Neuronal stem cell (in vitro differentiated cells): ENCODE data around the gene EVI5L.
A peak's percentile ranks its signal among the peaks of the same experiment; 100 is the strongest.

Experiments used
- DNase-seq: peaks from one replicate; pipeline ENCODE4 v3.0.0-alpha.2; 2013; ENCODE audit warnings: low spot score
- H2AFZ ChIP-seq: one replicate; pipeline ENCODE4 v1.6.1; 2013; ENCODE audit warnings: mild to moderate bottlenecking, low read length, inconsistent platforms
- H2AK5ac ChIP-seq: 2 replicates; pipeline ENCODE4 v1.6.1; 2013; ENCODE audit warnings: low read depth, mild to moderate bottlenecking, inconsistent platforms, low read length, moderate library complexity, mixed read lengths
- H2BK120ac ChIP-seq: 2 replicates; pipeline ENCODE4 v1.6.1; 2013; ENCODE audit warnings: low read depth, mild to moderate bottlenecking, inconsistent platforms, low read length, moderate library complexity, mixed read lengths
- H2BK12ac ChIP-seq: one replicate; pipeline ENCODE4 v1.6.1; 2013; ENCODE audit warnings: low read length, inconsistent platforms
- H2BK15ac ChIP-seq: 2 replicates; pipeline ENCODE4 v1.6.1; 2013; ENCODE audit warnings: mild to moderate bottlenecking, low read length, inconsistent platforms, mixed read lengths
- H2BK5ac ChIP-seq: one replicate; pipeline ENCODE4 v1.6.1; 2013; ENCODE audit warnings: inconsistent platforms, mild to moderate bottlenecking, low read length, moderate library complexity
- H3K14ac ChIP-seq: one replicate; pipeline ENCODE4 v1.6.1; 2013; ENCODE audit warnings: low read length, inconsistent platforms
- H3K18ac ChIP-seq: 2 replicates; pipeline ENCODE4 v1.6.1; 2013; ENCODE audit warnings: low read length, inconsistent platforms
- H3K23ac ChIP-seq: 2 replicates; pipeline ENCODE4 v1.6.1; 2013; ENCODE audit warnings: low read depth, mild to moderate bottlenecking, mixed read lengths, low read length, inconsistent platforms; ENCODE audit not compliant: poor library complexity
- H3K27ac ChIP-seq: replicated peaks from 3 replicates; pipeline ENCODE4 v1.5.1; 2013; ENCODE audit warnings: low read length, inconsistent platforms
- H3K27me3 ChIP-seq, 3 experiments: 2 replicates each; pipeline ENCODE4 v1.6.1; 2013; ENCODE audit warnings: low read length in 3 of 3, mild to moderate bottlenecking in 2 of 3, inconsistent platforms in 1 of 3, low read depth in 1 of 3, mixed read lengths in 1 of 3, moderate library complexity in 1 of 3; ENCODE audit not compliant: control insufficient read depth in 3 of 3, insufficient read depth in 3 of 3
- H3K36me3 ChIP-seq, 2 donors: replicated peaks in 1 of 2; 2 replicates each; pipeline ENCODE4 v1.6.1; 2013; ENCODE audit warnings: low read length in 2 of 2; ENCODE audit not compliant: control insufficient read depth in 2 of 2, insufficient read depth in 2 of 2
- H3K4ac ChIP-seq: 2 replicates; pipeline ENCODE4 v1.6.1; 2013; ENCODE audit warnings: inconsistent platforms, mild to moderate bottlenecking, low read length, moderate library complexity
- H3K4me1 ChIP-seq, 2 donors: 1 replicate in 1 of 2; 2 replicates in 1 of 2; pipeline ENCODE4 v1.6.1; 2013; ENCODE audit warnings: low read length in 2 of 2, low read depth in 1 of 2; ENCODE audit not compliant: control insufficient read depth in 2 of 2, insufficient read depth in 1 of 2
- H3K4me2 ChIP-seq: one replicate; pipeline ENCODE4 v1.6.1; 2013; ENCODE audit warnings: mild to moderate bottlenecking, low read length, inconsistent platforms; ENCODE audit not compliant: insufficient read depth, poor library complexity, severe bottlenecking
- H3K4me3 ChIP-seq, 2 donors: 2 replicates each; pipeline ENCODE4 v1.5.1; 2013; ENCODE audit warnings: low read length in 2 of 2, mild to moderate bottlenecking in 2 of 2, inconsistent platforms in 1 of 2, moderate library complexity in 1 of 2
- H3K79me1 ChIP-seq: one replicate; pipeline ENCODE4 v1.6.1; 2013; ENCODE audit warnings: low read depth, mild to moderate bottlenecking, inconsistent platforms, low read length, moderate library complexity
- H3K9ac ChIP-seq: one replicate; pipeline ENCODE4 v1.6.1; 2013; ENCODE audit warnings: mild to moderate bottlenecking, low read depth, low read length, inconsistent platforms; ENCODE audit not compliant: poor library complexity
- H3K9me3 ChIP-seq, 2 donors: replicated peaks in 1 of 2; 2 replicates each; pipeline versions ENCODE3 to v1.6.1; 2013; ENCODE audit warnings: low read length in 2 of 2, mild to moderate bottlenecking in 2 of 2, inconsistent platforms in 1 of 2, low read depth in 1 of 2, mixed read lengths in 1 of 2, moderate library complexity in 1 of 2; ENCODE audit not compliant: control insufficient read depth in 2 of 2, insufficient read depth in 1 of 2
- H4K8ac ChIP-seq: one replicate; pipeline ENCODE4 v1.6.1; 2013; ENCODE audit warnings: low read depth, mild to moderate bottlenecking, inconsistent platforms, low read length, moderate library complexity
- H4K91ac ChIP-seq: one replicate; pipeline ENCODE4 v1.6.1; 2013; ENCODE audit warnings: low read length, low read depth, mild to moderate bottlenecking, inconsistent platforms; ENCODE audit not compliant: poor library complexity
- WGBS, 2 donors: extraction: QIAGEN DNeasy Blood & Tissue Kit; methylation state at CpG; one replicate each; pipeline ENCODE4 v1.1.7; 2013; ENCODE audit warnings: missing lambda C conversion rate in 2 of 2, mixed read lengths in 1 of 2; ENCODE audit not compliant: insufficient read length in 2 of 2, insufficient replicate concordance in 1 of 2; ENCODE audit errors: extremely low coverage in 2 of 2; 5-methylcytosine and 5-hydroxymethylcytosine counted together

The EVI5L gene

DNA sequence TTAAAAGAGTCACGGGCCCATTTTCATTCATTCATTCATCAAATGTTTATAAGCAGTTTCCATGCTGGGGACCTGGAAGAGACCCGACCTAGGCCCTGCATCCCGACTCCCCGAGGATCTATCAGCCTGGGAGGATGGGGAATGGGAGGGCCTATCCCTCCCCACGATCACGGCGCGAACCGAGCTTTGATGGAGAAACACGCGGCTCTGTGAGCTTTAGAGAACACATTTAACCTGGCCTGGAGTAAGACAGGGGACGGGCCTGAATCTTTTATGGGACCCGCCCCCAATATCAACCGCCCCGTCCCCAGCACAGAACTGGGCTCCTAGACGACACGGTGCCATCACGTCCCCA lies 875 bp upstream of the EVI5L start:
- H4K91ac ChIP-seq, result no peak overlapping the region
- H3K4ac ChIP-seq, result no peak overlapping the region
- DNase-seq, result no peak
- H2BK120ac ChIP-seq, result no peak overlapping the region
- peaks cover 0 to 10% (median 0%) of the 10 kb centered on the region in 3 experiments for H3K27me3 ChIP-seq
- no peak overlapping the region for H3K14ac ChIP-seq
- WGBS, 2 donors, result no CpG with 5 or more reads among the region's 18 CpGs
- H2AFZ ChIP-seq, result peak overlapping the region; percentile 95
- no peaks in the 10 kb centered on the region for H3K9me3 ChIP-seq
- no peak overlapping the region for H2BK5ac ChIP-seq
- H3K36me3 ChIP-seq, result no peaks in the 10 kb centered on the region
- H2BK12ac ChIP-seq, result no peak overlapping the region
- H3K4me2 ChIP-seq, result peak overlapping the region; percentile 76
- no peak overlapping the region for H3K9ac ChIP-seq
- H3K23ac ChIP-seq, result no peak overlapping the region
- peaks cover 2% of the 10 kb centered on the region for H3K79me1 ChIP-seq
- H2BK15ac ChIP-seq, result no peak overlapping the region
- peak overlapping the region; percentile 20 for H3K18ac ChIP-seq
- H2AK5ac ChIP-seq, result no peak overlapping the region
- H3K4me3 ChIP-seq, result peak overlapping the region; percentile 60 to 72
- H3K4me1 ChIP-seq, result peaks cover 3 to 5% of the 10 kb centered on the region in 2 donors
- no peak overlapping the region for H3K27ac ChIP-seq
- H4K8ac ChIP-seq, result no peak overlapping the region

DNA sequence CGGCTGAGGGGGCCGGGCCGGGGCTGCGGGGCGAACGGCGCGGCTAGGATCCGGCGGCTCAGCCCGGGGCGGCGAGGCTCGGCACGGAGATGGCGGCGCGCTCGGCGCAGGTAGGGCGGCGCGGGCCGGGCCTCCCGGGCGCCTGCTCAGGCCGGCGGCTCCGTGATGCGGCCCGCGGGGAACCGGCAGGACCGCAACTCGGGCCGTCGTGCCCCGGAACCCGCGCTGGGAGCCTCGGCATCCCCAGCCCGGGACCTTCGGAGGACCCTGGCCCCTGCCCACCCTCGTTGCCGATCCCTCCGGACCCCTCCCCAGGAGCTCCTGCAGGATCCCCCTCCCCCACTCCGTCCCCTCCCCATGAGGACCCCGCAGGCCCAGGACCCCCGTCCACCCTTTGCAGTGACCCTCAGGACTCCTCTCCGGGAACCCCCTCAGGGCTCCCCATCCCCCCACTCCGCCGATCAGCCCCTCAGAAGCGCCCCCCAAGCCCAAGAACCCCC lies 304 bp downstream of the EVI5L start:
- no CpG with 5 or more reads among the region's 53 CpGs for WGBS, 2 donors

DNA sequence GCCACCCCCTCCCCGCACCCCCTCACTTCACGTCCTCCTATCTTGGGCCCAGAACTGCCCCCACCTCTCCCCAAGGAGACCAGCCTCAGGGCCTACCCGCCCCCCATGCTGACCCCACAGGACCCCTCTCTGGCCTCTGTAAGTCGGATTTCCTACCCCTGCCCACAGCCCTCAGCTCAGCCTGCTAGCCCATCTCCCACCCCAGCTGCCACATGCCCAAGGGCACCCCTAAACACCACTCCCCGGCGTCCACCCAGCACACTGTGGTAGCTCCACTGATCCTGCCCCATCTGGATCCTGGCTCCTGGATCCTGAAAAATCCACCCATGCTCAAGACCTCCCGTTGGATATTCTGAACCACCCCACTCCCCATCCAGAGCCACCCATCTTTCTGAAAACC lies 805 bp downstream of the EVI5L start:
- no peak overlapping the region for H4K91ac ChIP-seq
- peak overlapping the region in 1 of 2 donors; percentile 60 for H3K4me3 ChIP-seq
- no peak for DNase-seq
- no peak overlapping the region for H4K8ac ChIP-seq
- no peak overlapping the region for H2BK120ac ChIP-seq
- peaks cover 2% of the 10 kb centered on the region for H3K79me1 ChIP-seq
- no peak overlapping the region for H3K23ac ChIP-seq
- H2AK5ac ChIP-seq, result no peak overlapping the region
- H3K27ac ChIP-seq, result no peak overlapping the region
- H3K36me3 ChIP-seq, result no peaks in the 10 kb centered on the region
- H2BK5ac ChIP-seq, result no peak overlapping the region
- no peaks in the 10 kb centered on the region for H3K9me3 ChIP-seq
- peaks cover 0 to 10% (median 0%) of the 10 kb centered on the region in 3 experiments for H3K27me3 ChIP-seq
- H3K4me1 ChIP-seq, result peaks cover 3 to 5% of the 10 kb centered on the region in 2 donors
- peak overlapping the region; percentile 80 for H3K4me2 ChIP-seq
- H3K14ac ChIP-seq, result no peak overlapping the region
- peak overlapping the region; percentile 63 for H3K9ac ChIP-seq
- WGBS, 2 donors, result no CpG with 5 or more reads among the region's 7 CpGs
- H3K4ac ChIP-seq, result no peak overlapping the region
- peak overlapping the region; percentile 43 for H2BK15ac ChIP-seq
- H3K18ac ChIP-seq, result no peak overlapping the region
- H2BK12ac ChIP-seq, result no peak overlapping the region
- no peak overlapping the region for H2AFZ ChIP-seq

More for the DNA sequence above, 304 bp downstream of the EVI5L start:
- H2BK15ac ChIP-seq, result no peak overlapping the region
- H3K9me3 ChIP-seq, result no peaks in the 10 kb centered on the region
- no peak for DNase-seq
- peak overlapping the region; percentile 60 to 86 for H3K4me3 ChIP-seq
- no peak overlapping the region for H3K27ac ChIP-seq
- H4K8ac ChIP-seq, result no peak overlapping the region
- peaks cover 0 to 10% (median 0%) of the 10 kb centered on the region in 3 experiments for H3K27me3 ChIP-seq
- peak overlapping the region; percentile 95 for H2AFZ ChIP-seq
- no peak overlapping the region for H3K23ac ChIP-seq
- peaks cover 3 to 5% of the 10 kb centered on the region in 2 donors for H3K4me1 ChIP-seq
- no peak overlapping the region for H3K4ac ChIP-seq
- no peak overlapping the region for H3K18ac ChIP-seq
- H2BK5ac ChIP-seq, result no peak overlapping the region
- no peak overlapping the region for H2AK5ac ChIP-seq
- H4K91ac ChIP-seq, result no peak overlapping the region
- H3K4me2 ChIP-seq, result peak overlapping the region; percentile 80
- peaks cover 2% of the 10 kb centered on the region for H3K79me1 ChIP-seq
- no peak overlapping the region for H3K9ac ChIP-seq
- no peak overlapping the region for H2BK120ac ChIP-seq
- H3K36me3 ChIP-seq, result no peaks in the 10 kb centered on the region
- H3K14ac ChIP-seq, result no peak overlapping the region
- no peak overlapping the region for H2BK12ac ChIP-seq

DNA sequence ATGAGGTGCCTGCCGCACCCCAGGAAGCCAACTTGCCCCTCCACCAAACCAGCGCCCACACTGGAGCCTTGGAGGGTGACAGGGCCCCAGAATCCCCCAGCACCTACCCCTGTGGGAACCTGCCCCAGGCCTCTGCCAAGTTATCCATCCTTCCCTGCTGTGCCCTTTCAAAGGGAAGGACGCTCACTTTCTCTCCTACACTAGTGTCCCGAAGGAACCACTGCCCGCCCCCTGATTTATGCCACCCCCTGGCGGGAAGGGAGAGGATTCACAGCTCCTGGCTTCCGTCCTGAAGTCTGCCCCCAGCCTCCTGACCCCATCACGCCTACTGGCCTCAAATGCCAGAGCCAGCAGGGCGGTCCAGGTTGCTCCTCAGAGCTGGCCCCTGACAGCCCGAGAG lies 1.4 kb downstream of the EVI5L start:
- Histone ChIP-seq H3K9ac (peak overlapping the region; percentile 40), H3K9me3 (no peaks in the 10 kb centered on the region)

More for the DNA sequence above, 1.4 kb downstream of the EVI5L start:
- Histone ChIP-seq H2BK120ac (no peak overlapping the region), H2BK12ac (no peak overlapping the region), H2BK15ac (no peak overlapping the region), H4K8ac (no peak overlapping the region), H3K4me3 (peak overlapping the region in 1 of 2 donors; percentile 60), H4K91ac (no peak overlapping the region), H3K4me1 (peaks cover 3 to 5% of the 10 kb centered on the region in 2 donors), H3K36me3 (no peaks in the 10 kb centered on the region), H2AFZ (no peak overlapping the region), H3K79me1 (peaks cover 2% of the 10 kb centered on the region), H2BK5ac (no peak overlapping the region), H3K18ac (peak overlapping the region; percentile 62), H3K14ac (no peak overlapping the region), H3K27me3 (peaks cover 0 to 10% (median 0%) of the 10 kb centered on the region in 3 experiments), H2AK5ac (no peak overlapping the region), H3K4me2 (no peak overlapping the region), H3K4ac (no peak overlapping the region), H3K23ac (peak overlapping the region; percentile 65), H3K27ac (no peak overlapping the region)
- DNase-seq, result peak; percentile 38
- WGBS, 2 donors, result no CpG with 5 or more reads among the region's 10 CpGs
